Stimulated activated CD4-positive, alpha-beta T cell treated with anti-CD3 and anti-CD28 coated beads, TNF-alpha, amount 100 ng/mL, for 4 hours (primary cell): ENCODE results near the gene ATP12A.
A peak's percentile ranks its signal among the peaks of the same experiment; 100 is the strongest.

ENCODE experiments used
- DNase-seq, 3 experiments: peaks; one replicate each; pipeline ENCODE4 v3.0.0-alpha.2; 2020; ENCODE audit warnings: low read depth in 3 of 3

The ATP12A gene

GRCh38 chr13:24688111-24688510 lies 7.9 kb downstream of the ATP12A start:
- DNase-seq: no peak

- DNase-seq: no peak
Observed at GRCh38 chr13:24688950-24689349, 8.7 kb downstream of the ATP12A start.

GRCh38 chr13:24691381-24691780 lies 11.2 kb downstream of the ATP12A start:
- DNase-seq: no peak

- DNase-seq: no peak
Observed at GRCh38 chr13:24692561-24692960, 12.4 kb downstream of the ATP12A start.

- DNase-seq: no peak
Observed at GRCh38 chr13:24693862-24694471, 13.8 kb downstream of the ATP12A start.

GRCh38 chr13:24694907-24695306 lies 14.7 kb downstream of the ATP12A start:
- DNase-seq: no peak

GRCh38 chr13:24698686-24699085 lies 18.5 kb downstream of the ATP12A start:
- no peak for DNase-seq

- no peak for DNase-seq
Observed at GRCh38 chr13:24699541-24699940, 19.3 kb downstream of the ATP12A start.

- DNase-seq: no peak
Observed at GRCh38 chr13:24700539-24700938, 20.3 kb downstream of the ATP12A start.

- DNase-seq: no peak
Observed at GRCh38 chr13:24706886-24707585, 26.8 kb downstream of the ATP12A start.

GRCh38 chr13:24709186-24709913 lies 29.1 kb downstream of the ATP12A start:
- peak; percentile 8 to 18 (median 14) for DNase-seq

- DNase-seq: no peak
Observed at GRCh38 chr13:24713022-24713421, 32.8 kb downstream of the ATP12A start.

- no peak for DNase-seq
Observed at GRCh38 chr13:24716011-24716410, 35.8 kb downstream of the ATP12A start.

GRCh38 chr13:24716446-24716845 lies 36.2 kb downstream of the ATP12A start:
- no peak for DNase-seq

- no peak for DNase-seq
Observed at GRCh38 chr13:24717217-24717616, 37.0 kb downstream of the ATP12A start.

GRCh38 chr13:24718192-24718965 lies 38.2 kb downstream of the ATP12A start:
- no peak for DNase-seq

- DNase-seq: no peak
Observed at GRCh38 chr13:24719139-24719538, 38.9 kb downstream of the ATP12A start.

- DNase-seq: no peak
Observed at GRCh38 chr13:24723206-24723605, 43.0 kb downstream of the ATP12A start.

GRCh38 chr13:24724714-24725113 lies 44.5 kb downstream of the ATP12A start:
- DNase-seq: no peak

GRCh38 chr13:24725379-24725778 lies 45.2 kb downstream of the ATP12A start:
- no peak for DNase-seq

- DNase-seq: peak; percentile 34 to 49 (median 38)
Observed at GRCh38 chr13:24727731-24728601, 47.8 kb downstream of the ATP12A start.
